RPMI7951 (cell line): ENCODE results near the gene PTGES3L. TPM values are rescaled to one million over a fixed set of nuclear protein-coding genes. Genes with fewer than 3 reads are reported as not detected.
"Not testable (repeated sequence)": the region's sequence is repeated elsewhere in the genome, so short reads cannot be mapped to it uniquely, and the experiment has no call there.

Experiments used
- DNase-seq: peaks from one replicate; pipeline ENCODE4 v3.0.0-alpha.2; 2012; ENCODE audit warnings: low read depth
- total RNA-seq: library from RNA; depleted of rRNA; stranded (reverse); fragments of >200 nt; shearing (Covaris generic); gene quantifications from 2 replicates; pipeline ENCODE4 v1.2.3, GENCODE V29; 2014

Gene PTGES3L
- total RNA-seq, 1 experiment from 2014 or later = 2.3 TPM

DNA sequence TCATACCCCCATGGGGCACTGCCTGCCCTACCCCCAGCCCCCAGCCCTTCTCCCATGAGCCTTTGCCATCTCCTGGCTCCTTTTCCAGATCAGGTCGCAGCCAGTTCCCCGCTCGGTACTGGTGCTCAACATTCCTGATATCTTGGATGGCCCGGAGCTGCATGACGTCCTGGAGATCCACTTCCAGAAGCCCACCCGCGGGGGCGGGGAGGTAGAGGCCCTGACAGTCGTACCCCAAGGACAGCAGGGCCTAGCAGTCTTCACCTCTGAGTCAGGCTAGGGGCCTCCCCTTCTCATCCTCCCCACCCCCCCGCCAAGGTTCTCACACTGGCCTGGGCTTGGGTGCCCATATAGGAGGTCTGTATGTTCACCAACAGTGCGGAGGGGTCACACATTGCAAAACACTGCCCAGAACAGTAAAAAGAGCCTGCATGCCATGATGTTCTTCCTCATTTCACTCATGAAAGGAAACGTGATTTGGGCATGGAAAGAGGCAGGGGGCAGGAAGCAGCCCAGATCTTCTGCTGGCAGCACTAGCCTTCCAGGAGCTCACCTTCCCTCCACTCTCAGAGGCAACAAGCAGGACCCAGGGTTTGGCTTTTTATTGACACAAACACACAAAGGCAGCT is 34.3 kb upstream of the PTGES3L start:
- no peak for DNase-seq

DNA sequence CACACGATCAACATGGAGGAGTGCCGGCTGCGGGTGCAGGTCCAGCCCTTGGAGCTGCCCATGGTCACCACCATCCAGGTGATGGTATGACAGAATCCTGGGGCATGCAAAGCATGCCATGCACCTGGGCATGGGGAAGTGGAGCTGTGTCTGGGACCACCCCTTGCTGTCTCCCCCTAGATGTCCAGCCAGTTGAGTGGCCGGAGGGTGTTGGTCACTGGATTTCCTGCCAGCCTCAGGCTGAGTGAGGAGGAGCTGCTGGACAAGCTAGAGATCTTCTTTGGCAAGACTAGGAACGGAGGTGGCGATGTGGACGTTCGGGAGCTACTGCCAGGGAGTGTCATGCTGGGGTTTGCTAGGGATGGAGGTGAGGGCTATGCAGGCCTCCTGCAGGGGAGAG is 33.4 kb upstream of the PTGES3L start:
- DNase-seq = no peak

DNA sequence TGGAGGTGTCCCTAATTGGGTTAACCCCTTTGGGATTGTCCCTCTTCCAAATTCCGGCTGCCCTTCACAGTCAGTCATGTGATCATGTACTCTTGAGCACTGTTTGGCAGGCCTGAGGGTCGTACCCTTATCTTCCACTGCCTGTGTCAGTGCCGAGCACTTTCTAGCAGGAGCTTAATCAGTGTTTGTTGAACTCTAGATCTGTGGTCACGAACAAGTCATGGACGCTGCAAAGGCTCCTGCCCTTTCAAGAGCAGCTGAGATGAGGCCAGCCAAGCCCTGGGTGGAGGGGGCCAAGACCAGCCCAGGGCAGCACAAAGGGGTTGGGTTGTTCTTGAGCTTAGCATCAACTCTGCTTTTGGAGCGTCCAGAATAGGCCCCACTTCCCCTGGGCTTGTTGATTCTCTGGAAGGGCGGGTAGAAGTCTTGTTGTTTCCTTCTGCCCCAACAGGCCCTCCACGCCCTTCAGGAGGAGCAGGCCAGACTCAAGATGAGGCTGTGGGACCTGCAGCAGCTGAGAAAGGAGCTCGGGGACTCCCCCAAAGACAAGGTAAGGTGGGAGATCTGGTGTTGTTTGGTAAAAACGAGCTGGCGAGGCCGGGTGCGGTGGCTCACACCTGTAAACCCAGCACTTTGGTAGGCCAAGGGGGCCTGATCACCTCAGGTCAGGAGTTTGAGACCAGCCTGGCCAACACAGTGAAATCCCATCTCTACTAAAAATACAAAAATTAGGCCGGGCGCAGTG is 32.0 kb upstream of the PTGES3L start:
- no peak for DNase-seq

DNA sequence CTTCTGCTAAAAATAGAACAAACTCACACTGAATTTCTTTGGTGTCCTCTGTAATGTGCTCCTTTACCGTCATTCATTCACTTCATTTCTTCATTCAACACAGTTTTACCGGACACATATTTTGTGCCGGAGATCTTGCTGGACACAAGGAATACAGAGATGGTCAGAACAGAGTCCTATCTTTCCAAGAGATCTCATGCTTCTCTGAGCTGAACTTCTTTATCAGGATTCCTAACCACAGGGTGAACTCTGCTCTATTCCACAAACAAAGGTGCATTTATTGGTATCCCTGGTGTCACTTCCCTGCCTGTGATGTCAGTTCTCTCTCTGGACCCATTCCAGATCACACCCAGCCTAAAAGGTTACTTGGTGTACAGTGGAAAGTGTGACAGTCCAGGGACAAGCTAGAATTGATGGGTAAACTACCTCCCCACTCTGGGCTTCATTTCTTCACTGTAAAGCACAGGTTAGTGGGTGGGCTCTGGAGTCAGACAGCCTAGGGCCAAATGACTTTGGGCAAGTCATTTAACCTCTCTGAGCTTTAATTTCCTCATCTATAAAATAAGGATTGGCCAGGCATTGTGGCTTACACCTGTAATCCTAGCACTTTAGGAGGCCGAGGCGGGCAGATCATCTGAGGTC is 30.9 kb upstream of the PTGES3L start:
- no peak for DNase-seq

DNA sequence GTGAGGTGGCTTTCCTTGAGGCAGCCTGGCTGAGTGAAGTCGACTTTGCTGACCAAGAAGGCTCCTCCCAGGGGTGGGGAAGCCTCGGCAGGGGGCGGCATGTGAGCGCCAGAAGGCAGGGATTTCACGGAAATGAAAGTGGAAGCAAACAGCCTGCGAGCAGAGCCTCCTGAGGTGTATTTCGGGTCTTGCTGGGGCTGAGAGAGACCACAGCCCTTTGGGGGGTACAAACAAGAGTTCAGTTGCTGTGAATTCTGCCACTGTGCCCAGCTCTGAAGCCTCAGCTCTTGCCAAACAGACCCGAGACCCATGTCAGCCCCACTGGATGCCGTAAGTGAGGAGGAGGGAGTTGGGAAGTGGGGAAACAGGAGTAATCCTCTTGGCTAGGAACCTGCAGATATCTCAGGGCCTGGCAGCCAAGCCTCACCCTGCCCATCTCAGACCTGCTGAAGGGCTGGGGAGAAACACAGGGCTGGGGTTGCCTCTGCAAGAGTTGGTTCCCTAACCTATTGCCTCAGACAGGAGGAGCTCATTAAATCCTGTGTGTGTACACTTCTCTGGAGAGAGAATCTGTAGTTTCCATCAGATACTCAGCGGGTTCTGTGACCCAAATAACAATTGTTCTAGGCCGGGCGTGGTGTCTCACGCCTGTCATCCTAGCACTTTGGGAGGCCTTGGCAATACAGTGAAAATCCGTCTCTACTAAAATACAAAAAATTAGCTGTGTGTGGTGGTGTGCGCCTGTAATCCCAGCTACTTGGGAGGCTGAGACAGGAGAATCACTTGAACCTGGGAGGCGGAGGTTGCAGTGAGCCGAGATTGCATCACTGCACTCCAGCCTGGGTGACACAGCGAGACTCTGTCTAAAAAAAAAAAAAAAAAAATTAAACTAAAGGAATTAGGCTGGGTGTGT is 27.0 kb upstream of the PTGES3L start, which contains the start of gene IFI35:
IFI35 (plus strand) TSS at position 146 of the 913 bp plus-strand sequence; CDS start at position 310, 164 bp downstream.
- peak; percentile 83 for DNase-seq

DNA sequence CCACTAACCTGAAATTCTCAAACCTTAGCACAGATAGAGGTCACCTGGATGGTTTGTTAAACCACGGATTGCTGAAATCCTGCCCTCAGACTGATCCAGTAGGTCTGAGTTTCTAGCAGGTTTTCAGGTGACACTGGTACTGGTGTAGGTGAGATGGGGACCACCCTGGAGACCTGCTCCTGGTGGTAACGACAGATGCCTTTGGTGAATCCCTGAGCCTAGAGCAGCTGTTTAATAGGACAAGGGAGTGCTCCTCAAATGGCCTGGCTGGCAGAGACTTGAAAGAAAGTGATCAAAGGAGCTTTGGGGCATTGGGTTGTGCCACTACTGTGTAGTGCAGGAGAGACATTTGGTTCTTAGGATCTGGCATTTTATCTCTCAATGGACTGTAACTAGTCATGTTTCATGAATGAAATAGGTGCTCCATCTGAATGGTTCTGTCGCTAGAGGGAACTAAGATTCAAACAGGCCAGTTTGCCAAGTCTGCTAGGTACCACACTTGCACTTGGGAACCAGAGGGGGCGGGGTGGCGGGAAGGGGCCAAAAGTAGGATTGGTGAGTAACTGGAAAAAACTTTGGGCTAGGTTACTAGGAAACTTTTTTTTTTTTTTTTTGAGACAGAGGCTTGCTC is 23.8 kb upstream of the PTGES3L start:
- DNase-seq = peak; percentile 32

DNA sequence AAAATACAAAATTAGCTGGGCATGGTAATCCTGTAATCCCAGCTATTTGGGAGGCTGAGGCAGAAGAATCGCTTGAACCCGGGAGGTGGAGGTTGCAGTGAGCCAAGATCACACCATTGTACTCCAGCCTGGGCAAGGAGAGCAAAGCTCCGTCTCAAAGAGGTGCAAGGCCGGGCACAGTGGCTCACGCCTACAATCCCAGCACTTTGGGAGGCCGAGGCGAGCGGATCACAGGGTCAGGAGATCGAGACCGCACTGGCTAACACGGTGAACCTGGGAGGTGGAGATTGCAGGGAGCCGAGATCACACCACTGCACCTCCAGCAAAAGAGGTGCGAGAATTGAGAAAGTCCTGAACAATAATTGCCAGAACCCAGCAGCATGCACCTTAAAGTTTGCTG is 21.0 kb upstream of the PTGES3L start:
- DNase-seq = not testable (repeated sequence)

DNA sequence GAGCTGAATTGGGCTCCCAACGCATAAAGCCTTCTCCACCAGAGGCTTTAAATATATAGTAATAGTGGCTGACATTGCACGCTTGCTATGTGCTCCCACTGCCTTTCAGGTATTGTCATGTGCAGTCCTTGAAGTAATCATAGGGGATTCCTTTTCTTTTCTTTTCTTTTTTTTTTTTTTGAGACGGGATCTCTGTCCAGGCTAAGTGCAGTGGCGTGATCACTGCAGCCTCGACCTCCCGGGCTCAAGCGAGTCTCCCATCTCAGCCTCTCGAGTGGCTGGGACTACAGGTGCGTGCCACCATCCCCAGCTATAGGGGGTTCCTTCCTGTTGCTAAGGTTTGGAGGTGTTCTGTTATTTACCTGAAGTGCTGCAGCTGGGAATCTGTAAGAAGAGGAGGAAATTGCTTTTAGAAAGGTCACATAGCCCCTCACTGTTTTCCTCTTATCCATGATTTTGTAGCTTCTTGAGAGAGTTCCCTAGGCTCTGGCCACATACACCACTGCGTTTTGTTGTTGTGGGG is 19.2 kb upstream of the PTGES3L start:
- DNase-seq = no peak

DNA sequence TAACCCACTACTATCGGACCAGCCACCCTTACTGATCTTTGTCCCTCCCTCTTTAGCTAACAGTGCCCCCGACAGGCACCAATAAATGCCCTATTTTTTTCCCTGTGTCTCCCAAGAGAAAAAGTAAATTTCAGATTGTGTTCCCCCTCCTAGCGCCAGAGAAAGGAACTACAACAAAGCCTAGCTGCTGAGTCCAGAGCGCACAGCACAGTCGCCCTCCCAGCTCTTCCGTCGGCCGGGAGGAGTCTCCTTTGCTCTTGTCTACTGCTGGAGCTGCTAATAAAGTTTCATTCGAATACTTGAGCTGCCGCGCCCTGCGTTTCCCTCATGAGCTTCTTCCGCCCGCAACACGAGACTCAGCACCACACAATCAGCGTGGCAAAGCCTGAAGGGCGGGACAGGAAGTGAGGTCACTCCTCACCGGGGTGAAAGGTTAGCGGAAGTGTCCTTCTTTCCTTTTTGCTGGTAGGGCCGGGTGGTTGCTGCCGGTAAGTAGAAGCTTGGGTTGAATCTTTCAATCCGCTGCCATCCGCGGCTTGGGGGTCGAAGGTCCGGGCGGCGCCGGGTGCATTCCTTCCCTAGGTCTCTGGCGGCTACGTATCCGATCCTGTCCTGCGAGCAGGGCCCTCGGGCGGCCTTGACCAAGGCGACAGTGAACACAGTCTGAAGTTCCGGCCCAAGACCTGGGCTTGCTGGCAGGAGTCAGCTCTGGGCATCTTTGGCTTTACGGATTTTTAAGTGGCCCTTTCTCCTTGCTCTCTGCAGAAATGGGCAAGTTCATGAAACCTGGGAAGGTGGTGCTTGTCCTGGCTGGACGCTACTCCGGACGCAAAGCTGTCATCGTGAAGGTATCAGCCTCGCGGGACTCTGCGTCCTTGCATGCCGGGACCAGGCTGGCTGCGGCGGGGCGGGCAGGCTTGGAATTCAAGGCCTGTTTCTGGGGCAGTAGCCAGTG is 18.4 kb upstream of the PTGES3L start, which contains the start of gene RPL27:
RPL27 (plus strand) TSS at position 436 of the 955 bp plus-strand sequence; CDS start at position 768, 332 bp downstream.
- DNase-seq = peak; percentile 100

DNA sequence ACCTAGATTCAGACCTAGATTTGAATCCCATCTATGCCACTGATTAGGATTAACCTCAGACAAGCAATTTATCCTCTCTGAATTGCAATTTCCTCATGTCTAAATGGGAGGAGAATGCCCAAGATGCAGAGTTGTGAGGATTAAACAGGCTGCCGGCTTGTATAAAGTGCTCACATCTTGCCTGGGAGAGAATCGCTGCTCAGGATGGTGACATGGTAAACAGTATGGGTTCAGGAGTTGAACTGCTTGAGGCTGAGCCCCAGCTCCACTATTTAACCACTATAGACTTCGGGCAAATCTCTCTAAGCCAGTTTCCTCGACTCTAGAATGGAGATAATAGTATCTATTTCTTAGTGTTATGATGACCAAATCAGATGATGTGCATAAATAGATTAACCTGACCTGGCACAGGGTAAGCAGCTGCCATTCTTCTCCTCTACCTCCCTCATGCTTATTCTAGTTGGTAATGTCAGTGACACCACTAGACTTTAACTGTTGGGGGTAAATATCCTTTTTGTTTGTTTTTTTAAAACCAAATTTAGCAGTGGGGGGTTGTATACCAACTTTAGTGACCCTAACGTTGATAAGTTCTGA is 17.6 kb upstream of the PTGES3L start:
- no peak for DNase-seq

DNA sequence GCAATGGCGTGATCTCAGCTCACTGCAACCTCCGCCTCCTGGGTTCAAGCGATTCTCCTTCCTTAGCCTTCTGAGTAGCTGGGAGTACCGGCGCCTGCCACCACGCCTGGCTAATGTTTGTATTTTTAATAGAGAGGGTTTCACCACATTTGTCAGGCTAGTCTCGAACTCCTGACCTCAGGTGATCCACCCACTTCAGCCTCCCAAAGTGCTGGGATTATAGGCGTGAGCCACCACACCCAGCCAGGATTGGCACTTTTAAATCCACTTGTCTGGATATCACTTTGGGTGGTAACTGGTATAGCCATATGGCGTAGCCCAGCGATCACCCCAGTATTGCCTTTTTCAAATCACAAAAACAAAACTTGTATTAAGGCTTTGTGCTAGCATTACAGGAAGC is 14.0 kb upstream of the PTGES3L start:
- DNase-seq = not testable (repeated sequence)

DNA sequence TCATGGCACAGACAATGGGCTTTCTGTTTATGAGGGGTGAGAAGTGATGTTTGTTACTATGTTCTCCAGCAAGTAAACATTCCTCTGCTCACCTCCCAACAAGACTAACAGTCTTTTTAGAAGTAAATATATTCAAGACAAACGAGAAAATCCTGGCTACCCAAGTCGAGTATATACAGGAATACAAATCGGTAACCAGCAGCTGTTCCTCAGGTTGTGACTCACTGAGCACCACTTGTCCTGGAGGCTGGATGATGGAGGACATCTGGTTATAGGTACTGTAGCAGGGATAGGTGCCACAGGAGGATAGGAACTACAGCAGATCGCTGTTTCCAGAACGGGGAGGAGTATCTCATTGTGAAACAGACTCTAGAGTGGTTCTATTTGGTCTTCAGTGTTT is 13.0 kb upstream of the PTGES3L start:
- DNase-seq = no peak

DNA sequence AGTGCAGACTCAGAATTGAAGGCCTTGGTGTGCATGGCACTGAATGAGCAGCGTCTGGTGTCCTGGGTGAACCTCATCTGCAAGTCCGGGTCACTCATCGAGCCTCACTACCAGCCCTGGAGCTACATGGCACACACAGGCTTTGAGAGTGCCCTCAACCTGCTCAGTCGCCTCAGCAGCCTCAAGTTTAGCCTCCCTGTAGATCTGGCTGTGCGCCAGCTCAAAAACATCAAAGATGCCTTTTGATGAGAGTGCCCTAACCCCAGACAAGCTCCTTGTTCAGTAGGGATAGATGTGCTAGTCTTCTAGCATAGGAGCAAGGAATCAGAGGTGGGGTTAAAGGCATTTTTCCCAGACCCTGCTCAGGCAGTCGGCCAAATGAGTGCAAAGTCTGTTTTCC is 11.6 kb upstream of the PTGES3L start:
- DNase-seq = no peak

DNA sequence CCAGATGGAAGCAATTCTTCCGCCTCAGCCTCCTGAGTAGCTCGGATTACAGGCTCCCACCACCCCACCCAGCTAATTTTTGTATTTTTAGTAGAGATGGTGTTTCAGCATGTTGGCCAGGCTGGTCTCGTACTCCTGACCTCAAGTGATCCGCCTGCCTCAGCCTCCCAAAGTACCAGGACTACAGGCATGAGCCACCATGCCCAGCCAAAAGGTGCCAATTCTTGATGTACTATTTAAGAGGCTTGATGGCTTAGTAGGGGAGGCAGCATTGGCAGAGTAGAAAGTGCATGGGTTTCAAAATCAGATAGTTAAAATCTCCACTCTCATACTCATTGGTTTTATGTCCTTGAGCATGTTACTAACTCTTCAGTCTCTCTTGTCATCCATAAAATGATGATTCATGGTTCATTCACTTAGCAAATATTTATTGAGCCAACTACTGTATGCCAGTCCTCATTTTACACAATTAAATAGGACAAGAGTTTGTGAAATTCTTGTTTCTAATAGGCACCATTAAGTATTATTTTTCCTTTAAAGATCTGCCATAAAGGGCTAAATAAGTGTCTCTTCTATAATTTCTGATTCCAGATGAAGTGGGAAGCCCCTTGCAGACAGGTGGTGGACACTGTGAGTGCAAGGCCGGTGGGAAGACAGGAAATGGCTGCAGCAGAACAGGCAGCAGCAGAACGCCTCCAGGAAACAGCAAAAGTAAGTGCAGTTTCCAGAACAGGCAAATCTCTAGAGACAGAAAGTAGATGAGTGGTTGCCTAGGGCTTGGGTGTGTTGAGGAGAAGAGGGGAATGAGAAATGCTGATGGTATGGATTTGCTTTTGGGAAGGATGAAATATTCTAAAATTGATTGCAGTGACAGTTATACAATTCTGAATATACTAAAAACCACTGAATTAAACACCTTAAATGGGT is 10.1 kb upstream of the PTGES3L start:
- peak; percentile 15 for DNase-seq

DNA sequence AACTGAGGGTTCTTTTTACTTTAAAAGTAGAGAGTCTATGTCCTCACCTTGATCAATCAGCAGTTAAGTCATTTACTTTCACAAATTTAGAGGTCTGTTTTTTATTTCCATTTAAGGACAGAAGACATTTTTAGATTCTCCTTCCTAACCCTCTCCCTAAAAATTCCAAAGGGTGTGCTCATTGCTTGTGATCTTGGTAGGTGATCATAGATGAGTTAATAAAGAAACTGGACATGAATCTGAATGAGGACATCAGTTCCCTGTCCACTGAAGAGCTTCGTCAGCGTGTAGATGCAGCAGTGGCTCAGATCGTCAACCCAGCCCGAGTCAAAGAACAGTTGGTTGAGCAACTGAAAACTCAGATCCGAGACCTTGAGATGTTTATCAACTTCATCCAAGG is 9.3 kb upstream of the PTGES3L start:
- DNase-seq = no peak

DNA sequence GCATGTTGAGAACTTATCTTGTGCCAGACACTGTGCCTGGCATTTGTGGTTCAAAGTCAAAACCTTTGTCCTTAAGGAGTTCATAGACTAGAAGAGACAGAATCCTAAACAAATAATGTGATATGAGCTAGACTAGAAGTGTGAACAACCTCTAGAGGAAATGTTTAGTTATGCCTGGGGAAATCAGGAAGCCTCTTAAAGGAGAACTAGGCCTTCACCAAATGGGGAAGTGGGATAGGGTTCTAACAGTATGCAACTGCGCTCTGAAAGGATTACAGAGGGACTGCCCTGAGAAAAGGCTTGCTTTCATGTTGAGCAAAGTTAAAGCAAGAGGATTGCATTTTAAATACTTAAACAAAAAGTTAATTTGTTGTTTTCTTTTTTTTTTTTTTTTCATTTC is 5.3 kb upstream of the PTGES3L start:
- no peak for DNase-seq

DNA sequence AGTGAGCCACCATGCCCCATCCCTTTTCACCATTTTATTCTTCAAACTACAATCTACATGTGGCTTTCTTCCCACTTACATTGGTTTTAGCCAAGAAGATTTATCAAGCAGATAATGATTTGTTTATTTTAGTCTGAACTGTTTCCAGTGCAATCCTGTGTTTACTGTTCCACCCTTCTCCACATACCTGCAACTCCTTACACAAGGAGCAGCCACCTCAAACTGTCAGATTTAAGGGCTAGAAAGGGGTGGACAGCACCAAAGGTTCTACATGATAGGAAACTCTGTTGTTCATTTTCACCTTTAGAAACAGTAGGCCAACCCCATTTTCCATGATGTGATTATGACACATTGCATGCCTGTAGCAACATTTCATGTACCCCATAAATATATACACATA is 2.4 kb upstream of the PTGES3L start:
- no peak for DNase-seq

DNA sequence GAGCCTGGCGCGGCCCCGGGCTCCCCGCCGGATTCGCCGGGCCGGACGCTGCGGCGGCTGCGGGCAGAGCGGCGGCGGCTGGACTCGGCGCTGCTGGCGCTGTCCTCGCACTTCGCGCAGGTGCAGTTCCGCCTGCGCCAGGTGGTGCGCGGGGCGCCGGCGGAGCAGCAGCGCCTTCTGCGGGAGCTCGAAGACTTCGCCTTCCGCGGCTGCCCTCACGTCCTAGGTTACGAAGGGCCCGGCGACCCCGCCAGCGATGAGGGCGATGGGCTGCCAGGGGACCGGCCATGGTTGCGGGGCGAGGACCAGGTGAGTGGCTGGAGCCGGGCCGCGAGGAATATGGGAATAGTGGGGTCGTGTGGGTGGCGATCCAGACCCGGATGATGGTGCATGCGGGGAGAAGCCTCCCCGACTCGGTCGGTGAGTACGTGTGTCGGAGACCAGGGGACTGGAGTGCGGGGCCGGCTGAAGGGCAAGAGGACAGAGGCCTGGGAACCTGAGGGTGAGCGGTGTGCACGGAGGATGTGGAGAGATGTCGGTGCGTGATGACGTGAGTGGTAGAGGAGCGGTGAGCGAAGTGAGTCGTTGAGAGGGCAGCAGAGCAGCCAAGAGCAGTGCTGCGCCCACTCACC is 1.0 kb upstream of the PTGES3L start:
- DNase-seq = peak; percentile 46
